SJCRH30 (cell line): Measurements from ENCODE around the gene UBAP2L. TPM values are rescaled to one million over a fixed set of nuclear protein-coding genes. Genes with fewer than 3 reads are reported as not detected.
"Not testable (repeated sequence)": the region's sequence is repeated elsewhere in the genome, so short reads cannot be mapped to it uniquely, and the experiment has no call there.

Source experiments
- DNase-seq, 2 experiments: peaks; one replicate each; pipeline ENCODE4 v3.0.0-alpha.2; 2015 to 2020
- H3K27ac ChIP-seq: fragments of 250-450 bp; sonication (Bioruptor Pico); 2 replicates; pipeline ENCODE4 v1.5.1; 2020; ENCODE audit warnings: mild to moderate bottlenecking, moderate library complexity
- H3K27me3 ChIP-seq: fragments of 250-450 bp; sonication (Bioruptor Pico); 2 replicates; pipeline ENCODE4 v1.5.1; 2020; ENCODE audit warnings: mild to moderate bottlenecking, moderate library complexity
- H3K36me3 ChIP-seq: fragments of 250-450 bp; sonication (Bioruptor Pico); 2 replicates; pipeline ENCODE4 v1.5.1; 2020; ENCODE audit warnings: mild to moderate bottlenecking, moderate library complexity
- H3K4me1 ChIP-seq: fragments of 250-450 bp; sonication (Bioruptor Pico); 2 replicates; pipeline ENCODE4 v1.5.1; 2020; ENCODE audit warnings: mild to moderate bottlenecking, moderate library complexity
- H3K4me3 ChIP-seq: fragments of 250-450 bp; sonication (Bioruptor Pico); 2 replicates; pipeline ENCODE4 v1.5.1; 2020; ENCODE audit warnings: mild to moderate bottlenecking, moderate library complexity
- H3K9me3 ChIP-seq: fragments of 250-450 bp; sonication (Bioruptor Pico); replicated peaks from 2 replicates; pipeline ENCODE4 v1.5.1; 2020; ENCODE audit warnings: mild to moderate bottlenecking, moderate library complexity
- total RNA-seq: library from RNA; depleted of rRNA; stranded (reverse); fragments of >200 nt; shearing (Covaris generic); gene quantifications from 2 replicates; pipeline ENCODE4 v1.2.3, GENCODE V29; 2014

The UBAP2L gene
- total RNA-seq, 1 experiment from 2014 or later, result 129 TPM

- H3K9me3 ChIP-seq, result 0 out of 2 replicates have a peak, but pooled peaks cover 4% of the 10 kb centered on the region
- H3K27ac ChIP-seq, result peak overlapping the region; percentile 97
- peak in 1 of 2 experiments; percentile 17 for DNase-seq
- H3K4me1 ChIP-seq, result peaks cover 3% of the 10 kb centered on the region; the same call in 1 of the 2 replicates
- peak overlapping the region; percentile 98 for H3K4me3 ChIP-seq
- peaks cover 22% of the 10 kb centered on the region for H3K36me3 ChIP-seq
- H3K27me3 ChIP-seq, result no peaks in the 10 kb centered on the region
Observed at GRCh38 chr1:154219541-154219940, 1.2 kb upstream of the UBAP2L start.

- Histone ChIP-seq H3K27ac (peak overlapping the region; percentile 97), H3K4me3 (peak overlapping the region; percentile 98), H3K9me3 (0 out of 2 replicates have a peak, but pooled peaks cover 4% of the 10 kb centered on the region), H3K4me1 (peaks cover 3% of the 10 kb centered on the region; the same call in 1 of the 2 replicates), H3K36me3 (peaks cover 30% of the 10 kb centered on the region), H3K27me3 (no peaks in the 10 kb centered on the region)
- no peak for DNase-seq
Observed at GRCh38 chr1:154220970-154221277, 169 bp downstream of the UBAP2L start.

- Histone ChIP-seq H3K36me3 (peaks cover 35% of the 10 kb centered on the region), H3K27me3 (no peaks in the 10 kb centered on the region), H3K4me1 (peaks cover 3% of the 10 kb centered on the region; the same call in 1 of the 2 replicates), H3K4me3 (peak overlapping the region; percentile 98), H3K9me3 (0 out of 2 replicates have a peak, but pooled peaks cover 4% of the 10 kb centered on the region), H3K27ac (peak overlapping the region; percentile 97)
- DNase-seq, result peak; percentile 56 to 59
Observed at GRCh38 chr1:154221278-154222001, 685 bp downstream of the UBAP2L start.

- H3K27ac ChIP-seq, result no peak overlapping the region
- no peaks in the 10 kb centered on the region for H3K27me3 ChIP-seq
- H3K4me3 ChIP-seq, result peak overlapping the region; percentile 98
- H3K9me3 ChIP-seq, result 0 out of 2 replicates have a peak, but pooled peaks cover 4% of the 10 kb centered on the region
- H3K36me3 ChIP-seq, result peaks cover 41% of the 10 kb centered on the region
- no peak for DNase-seq
- H3K4me1 ChIP-seq, result peaks cover 3% of the 10 kb centered on the region; the same call in 1 of the 2 replicates
Observed at GRCh38 chr1:154222518-154222917, 1.8 kb downstream of the UBAP2L start.

GRCh38 chr1:154222918-154223317 is 2.2 kb downstream of the UBAP2L start:
- H3K27me3 ChIP-seq, result no peaks in the 10 kb centered on the region
- no peak overlapping the region for H3K27ac ChIP-seq
- no peak for DNase-seq
- H3K36me3 ChIP-seq, result peaks cover 41% of the 10 kb centered on the region
- 0 out of 2 replicates have a peak, but pooled peaks cover 4% of the 10 kb centered on the region for H3K9me3 ChIP-seq
- no peak overlapping the region for H3K4me3 ChIP-seq
- peaks cover 3% of the 10 kb centered on the region; the same call in 1 of the 2 replicates for H3K4me1 ChIP-seq

- H3K27ac ChIP-seq, result no peak overlapping the region
- H3K27me3 ChIP-seq, result no peaks in the 10 kb centered on the region
- H3K36me3 ChIP-seq, result peaks cover 41% of the 10 kb centered on the region
- no peak for DNase-seq
- no peak overlapping the region for H3K4me3 ChIP-seq
- 0 out of 2 replicates have a peak, but pooled peaks cover 4% of the 10 kb centered on the region for H3K9me3 ChIP-seq
- H3K4me1 ChIP-seq, result peaks cover 3% of the 10 kb centered on the region; the same call in 1 of the 2 replicates
Observed at GRCh38 chr1:154223621-154224020, 2.9 kb downstream of the UBAP2L start.

GRCh38 chr1:154225370-154225769 is 4.6 kb downstream of the UBAP2L start:
- no peak overlapping the region for H3K27ac ChIP-seq
- no peaks in the 10 kb centered on the region for H3K4me1 ChIP-seq
- H3K4me3 ChIP-seq, result no peak overlapping the region
- no peak for DNase-seq
- 0 out of 2 replicates have a peak, but pooled peaks cover 4% of the 10 kb centered on the region for H3K9me3 ChIP-seq
- H3K27me3 ChIP-seq, result no peaks in the 10 kb centered on the region
- H3K36me3 ChIP-seq, result peaks cover 54% of the 10 kb centered on the region

GRCh38 chr1:154231112-154231511 is 10.4 kb downstream of the UBAP2L start:
- DNase-seq, H3K4me1 ChIP-seq, H3K27me3 ChIP-seq, H3K9me3 ChIP-seq, H3K27ac ChIP-seq, H3K4me3 ChIP-seq: not testable (repeated sequence)
- H3K36me3 ChIP-seq, result peaks cover 82% of the 10 kb centered on the region

- peaks cover 81% of the 10 kb centered on the region for H3K36me3 ChIP-seq
- not testable (repeated sequence) for H3K4me1 ChIP-seq, H3K27me3 ChIP-seq, H3K4me3 ChIP-seq, H3K9me3 ChIP-seq, H3K27ac ChIP-seq, DNase-seq
Observed at GRCh38 chr1:154233127-154233526, 12.4 kb downstream of the UBAP2L start.

- no peak for DNase-seq
- Histone ChIP-seq H3K4me1 (no peaks in the 10 kb centered on the region), H3K9me3 (no peaks in the 10 kb centered on the region), H3K27me3 (no peaks in the 10 kb centered on the region), H3K36me3 (peaks cover 73% of the 10 kb centered on the region), H3K4me3 (no peak overlapping the region), H3K27ac (no peak overlapping the region)
Observed at GRCh38 chr1:154236855-154237254, 16.1 kb downstream of the UBAP2L start.

GRCh38 chr1:154237435-154237834 is 16.7 kb downstream of the UBAP2L start:
- Histone ChIP-seq H3K27ac (no peak overlapping the region), H3K4me1 (no peaks in the 10 kb centered on the region), H3K9me3 (no peaks in the 10 kb centered on the region), H3K36me3 (peaks cover 77% of the 10 kb centered on the region), H3K27me3 (no peaks in the 10 kb centered on the region), H3K4me3 (no peak overlapping the region)
- DNase-seq, result no peak

GRCh38 chr1:154237880-154238506 is 17.2 kb downstream of the UBAP2L start:
- no peak overlapping the region for H3K4me3 ChIP-seq
- peaks cover 81% of the 10 kb centered on the region for H3K36me3 ChIP-seq
- H3K27ac ChIP-seq, result no peak overlapping the region
- H3K27me3 ChIP-seq, result no peaks in the 10 kb centered on the region
- H3K9me3 ChIP-seq, result no peaks in the 10 kb centered on the region
- no peak for DNase-seq
- no peaks in the 10 kb centered on the region for H3K4me1 ChIP-seq

GRCh38 chr1:154239491-154239890 is 18.7 kb downstream of the UBAP2L start:
- Histone ChIP-seq H3K4me3 (no peak overlapping the region), H3K27ac (no peak overlapping the region), H3K27me3 (no peaks in the 10 kb centered on the region), H3K4me1 (no peaks in the 10 kb centered on the region), H3K36me3 (peaks cover 83% of the 10 kb centered on the region), H3K9me3 (no peaks in the 10 kb centered on the region)
- no peak for DNase-seq

- Histone ChIP-seq H3K4me1 (no peaks in the 10 kb centered on the region), H3K9me3 (no peaks in the 10 kb centered on the region), H3K27ac (no peak overlapping the region), H3K27me3 (no peaks in the 10 kb centered on the region), H3K36me3 (peaks cover 85% of the 10 kb centered on the region), H3K4me3 (no peak overlapping the region)
- DNase-seq, result no peak
Observed at GRCh38 chr1:154240294-154240833, 19.6 kb downstream of the UBAP2L start.

- Histone ChIP-seq H3K27me3 (no peaks in the 10 kb centered on the region), H3K9me3 (no peaks in the 10 kb centered on the region), H3K27ac (no peak overlapping the region), H3K4me1 (no peaks in the 10 kb centered on the region), H3K4me3 (no peak overlapping the region), H3K36me3 (peaks cover 85% of the 10 kb centered on the region)
- DNase-seq, result no peak
Observed at GRCh38 chr1:154241703-154242351, 21.1 kb downstream of the UBAP2L start.
